Fibroblast of lung (primary cell): ENCODE measurements around the gene PDE4D. TPM values are rescaled to one million over a fixed set of nuclear protein-coding genes. Genes with fewer than 3 reads are reported as not detected.

Source experiments
- DNase-seq, 2 donors: peaks; one replicate each; pipeline versions ENCODE4 v3.0.0 to v3.0.0-alpha.2; 2010; ENCODE audit warnings: low read depth in 2 of 2
- H2AFZ ChIP-seq: 2 replicates; pipeline ENCODE4 v1.5.1; 2012; ENCODE audit warnings: low read length, control low read depth, inconsistent platforms
- H3K27ac ChIP-seq: 2 replicates; pipeline ENCODE4 v1.5.1; 2011; ENCODE audit warnings: low read length, control low read depth; ENCODE audit not compliant: insufficient read depth
- H3K27me3 ChIP-seq: 2 replicates; pipeline ENCODE4 v1.5.1; 2011; ENCODE audit warnings: mild to moderate bottlenecking, low read length; ENCODE audit not compliant: control insufficient read depth, insufficient read depth
- H3K36me3 ChIP-seq: 2 replicates; pipeline ENCODE4 v1.5.1; 2011; ENCODE audit warnings: low read length; ENCODE audit not compliant: control insufficient read depth, insufficient read depth
- H3K4me1 ChIP-seq: 2 replicates; pipeline ENCODE4 v1.5.1; 2011; ENCODE audit warnings: low read length; ENCODE audit not compliant: control insufficient read depth, insufficient read depth; ENCODE audit errors: extremely low read depth
- H3K4me2 ChIP-seq: 2 replicates; pipeline ENCODE4 v1.5.1; 2011; ENCODE audit warnings: low read length, control low read depth; ENCODE audit not compliant: insufficient read depth; ENCODE audit errors: extremely low read depth
- H3K4me3 ChIP-seq, 4 experiments: fragments of 200-600 bp in 1 of 4; sonication (generic) in 1 of 4; replicated peaks in 1 of 4; 2 replicates each; pipeline ENCODE4 v1.5.1; 2011 to 2016; ENCODE audit warnings: low read length in 4 of 4, low read depth in 3 of 4, mild to moderate bottlenecking in 3 of 4, control low read depth in 2 of 4, inconsistent platforms in 1 of 4, mixed read lengths in 1 of 4; ENCODE audit not compliant: insufficient read depth in 1 of 4; ENCODE audit errors: control extremely low read depth in 1 of 4
- H3K79me2 ChIP-seq: 2 replicates; pipeline ENCODE4 v1.5.1; 2012; ENCODE audit warnings: mild to moderate bottlenecking, low read length, inconsistent platforms; ENCODE audit not compliant: control insufficient read depth, insufficient read depth
- H3K9ac ChIP-seq: 2 replicates; pipeline ENCODE4 v1.5.1; 2011; ENCODE audit warnings: mild to moderate bottlenecking, low read length, control low read depth; ENCODE audit not compliant: insufficient read depth
- H3K9me3 ChIP-seq: 2 replicates; pipeline ENCODE4 v1.5.1; 2012; ENCODE audit warnings: low read depth, low read length; ENCODE audit not compliant: control insufficient read depth, insufficient read depth
- H4K20me1 ChIP-seq: 2 replicates; pipeline ENCODE4 v1.5.1; 2011; ENCODE audit warnings: low read length; ENCODE audit not compliant: control insufficient read depth, insufficient read depth; ENCODE audit errors: extremely low read depth
- CTCF ChIP-seq, 2 donors: IDR thresholded peaks in 1 of 2; conservative IDR thresholded peaks in 1 of 2; 1 replicate in 1 of 2; 2 replicates in 1 of 2; pipeline ENCODE4 v1.5.1; 2011 to 2012; ENCODE audit warnings: low read length in 2 of 2, control low read depth in 1 of 2, inconsistent platforms in 1 of 2, low read depth in 1 of 2, mild to moderate bottlenecking in 1 of 2
- EZH2 ChIP-seq: IDR thresholded peaks from 2 replicates; pipeline ENCODE4 v1.5.1; 2012; ENCODE audit warnings: low read length, control low read depth, mild to moderate bottlenecking; ENCODE audit errors: missing control alignments
- polyA plus RNA-seq, 2 donors: library from polyadenylated mRNA; depleted of rRNA in 1 of 2; stranded (reverse) in 1 of 2; unstranded in 1 of 2; fragments of >200 nt; gene quantifications; 2 replicates each; pipeline ENCODE4 v1.2.1, GENCODE V29; 2011 to 2012; ENCODE audit warnings: missing spikeins in 1 of 2
- total RNA-seq: library from RNA; depleted of rRNA; stranded (reverse); fragments of >200 nt; gene quantifications from 2 replicates; pipeline ENCODE4 v1.2.1, GENCODE V29; 2014

Gene PDE4D
- total and polyA plus RNA-seq, 2 donors (not counting 1 experiment from before 2014, with no cell fraction given), result 2.1 to 8.3 TPM

DNA sequence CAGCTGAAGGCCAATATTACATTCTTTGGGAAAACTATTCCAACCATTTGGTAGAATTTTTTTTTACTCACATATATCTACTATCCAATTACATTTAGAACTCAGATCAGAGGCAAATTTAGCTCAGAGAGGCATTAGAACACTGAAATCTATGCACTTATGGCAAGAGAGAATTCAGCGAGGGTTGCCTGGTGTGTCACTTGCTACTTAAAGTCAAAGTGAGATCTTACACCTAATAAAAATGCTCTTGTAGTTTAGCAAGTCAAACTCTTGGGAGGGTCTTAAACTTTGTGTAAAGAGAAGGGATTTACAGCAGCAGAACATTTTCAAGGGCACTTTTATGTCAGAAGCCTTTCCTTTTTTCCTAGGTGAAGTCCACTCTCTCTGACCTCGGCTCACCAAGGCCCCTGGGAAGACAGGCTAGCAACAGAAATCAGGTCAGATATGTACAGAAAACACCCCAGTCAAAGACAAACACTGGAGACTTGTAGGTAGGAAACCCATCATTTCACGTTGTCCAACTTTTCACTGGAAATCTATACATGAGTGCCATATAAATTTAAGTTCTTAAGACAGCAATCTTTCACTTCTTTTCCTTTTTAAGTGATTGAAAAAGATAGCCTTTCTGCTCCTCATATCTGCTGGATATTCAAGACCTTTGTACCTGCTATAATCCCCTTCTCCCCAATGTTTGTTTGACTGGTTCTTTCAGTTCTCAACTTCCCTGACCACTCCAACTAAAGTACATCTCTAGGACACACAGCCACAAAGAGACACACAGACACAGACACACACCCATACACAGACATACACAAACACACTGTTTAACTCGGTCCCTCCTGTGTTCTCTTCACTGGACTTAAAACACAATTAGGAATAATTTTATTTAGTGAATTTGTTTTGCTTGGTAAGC lies 635.8 kb downstream of the PDE4D start:
- Histone ChIP-seq H3K9me3 (no peaks in the 10 kb centered on the region), H3K36me3 (no peaks in the 10 kb centered on the region), H3K4me3 (no peak overlapping the region), H3K27me3 (no peaks in the 10 kb centered on the region), H3K4me2 (no peak overlapping the region), H3K79me2 (no peaks in the 10 kb centered on the region), H3K9ac (no peak overlapping the region), H3K27ac (no peak overlapping the region), H2AFZ (no peak overlapping the region), H4K20me1 (no peaks in the 10 kb centered on the region), H3K4me1 (no peaks in the 10 kb centered on the region)
- TF ChIP-seq EZH2, result no peak
- TF ChIP-seq CTCF (conservative IDR thresholded peaks at IDR 0.05 in 1 of 2, IDR thresholded peaks at IDR 0.05 in 1 of 2; ENCODE audit: low read depth in 1 of 2, low read length in 2 of 2), result no peak
- no peak for DNase-seq

- no peak overlapping the region for H3K4me2 ChIP-seq
- H3K79me2 ChIP-seq, result no peaks in the 10 kb centered on the region
- no peak overlapping the region for H2AFZ ChIP-seq
- H4K20me1 ChIP-seq, result no peaks in the 10 kb centered on the region
- TF ChIP-seq EZH2 (no peak), CTCF (conservative IDR thresholded peaks at IDR 0.05 in 1 of 2, IDR thresholded peaks at IDR 0.05 in 1 of 2; ENCODE audit: low read depth in 1 of 2, low read length in 2 of 2) (no peak)
- H3K9me3 ChIP-seq, result no peaks in the 10 kb centered on the region
- H3K27ac ChIP-seq, result no peak overlapping the region
- H3K4me1 ChIP-seq, result no peaks in the 10 kb centered on the region
- no peaks in the 10 kb centered on the region for H3K27me3 ChIP-seq
- H3K9ac ChIP-seq, result no peak overlapping the region
- H3K4me3 ChIP-seq, result no peak overlapping the region
- DNase-seq, result no peak
- no peaks in the 10 kb centered on the region for H3K36me3 ChIP-seq
Observed at GRCh38 chr5:59256331-59256730, 637.2 kb downstream of the PDE4D start.

DNA sequence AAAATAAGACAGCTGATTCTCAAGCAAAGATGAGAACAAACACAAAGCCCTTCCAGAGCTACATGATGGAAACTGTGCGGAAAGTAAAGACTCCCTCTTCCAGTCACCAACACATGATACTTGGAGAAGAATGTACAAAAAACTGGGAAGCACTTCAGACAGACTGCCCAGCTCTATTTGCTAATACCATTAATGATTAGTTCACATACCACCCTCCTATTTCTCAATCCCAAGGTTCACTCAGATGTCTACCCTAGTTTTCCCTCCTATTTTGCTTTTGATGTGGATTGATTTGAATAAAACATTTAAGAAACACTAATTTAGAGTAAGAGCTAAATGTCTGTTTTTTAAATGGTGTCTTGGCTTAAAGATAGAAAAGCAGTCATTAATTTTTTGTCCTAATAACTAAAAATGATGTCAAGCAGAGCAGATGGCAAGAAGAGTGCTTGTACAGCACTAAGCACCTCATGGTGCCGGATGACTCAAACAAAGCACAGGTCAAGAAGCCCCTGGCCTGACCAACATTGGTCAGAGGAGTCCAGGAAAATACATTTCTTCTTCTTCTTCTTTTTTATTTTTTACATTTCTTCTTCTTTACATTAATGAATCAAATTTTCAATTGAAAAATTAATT lies 639.4 kb downstream of the PDE4D start:
- Histone ChIP-seq H3K4me2 (no peak overlapping the region), H3K27me3 (no peaks in the 10 kb centered on the region), H3K36me3 (no peaks in the 10 kb centered on the region), H3K4me1 (no peaks in the 10 kb centered on the region), H4K20me1 (no peaks in the 10 kb centered on the region), H3K9ac (no peak overlapping the region), H3K9me3 (no peaks in the 10 kb centered on the region), H3K4me3 (no peak overlapping the region), H3K79me2 (no peaks in the 10 kb centered on the region), H2AFZ (no peak overlapping the region), H3K27ac (no peak overlapping the region)
- DNase-seq, result no peak
- TF ChIP-seq EZH2, result no peak
- no peak for TF ChIP-seq CTCF (conservative IDR thresholded peaks at IDR 0.05 in 1 of 2, IDR thresholded peaks at IDR 0.05 in 1 of 2; ENCODE audit: low read depth in 1 of 2, low read length in 2 of 2)
